Measurements from ENCODE around the gene TANC1.
"Not testable (repeated sequence)": the region's sequence is repeated elsewhere in the genome, so short reads cannot be mapped to it uniquely, and the experiment has no call there.

TANC1 gene

GRCh38 chr2:159086826-159087225 is 118.4 kb downstream of the TANC1 start:
- no peak overlapping the region for H3K4me3 Mint-ChIP-seq
- no peaks in the 10 kb centered on the region for H3K9me3 Mint-ChIP-seq
- H3K27ac Mint-ChIP-seq, result no peak overlapping the region
- no peak for ATAC-seq
- H3K36me3 Mint-ChIP-seq, result no peaks in the 10 kb centered on the region
- H3K27me3 Mint-ChIP-seq, result no peaks in the 10 kb centered on the region
- peaks cover 20% of the 10 kb centered on the region for H3K4me1 Mint-ChIP-seq

GRCh38 chr2:159088906-159089305 is 120.5 kb downstream of the TANC1 start:
- Mint-ChIP-seq H3K36me3 (no peaks in the 10 kb centered on the region), H3K27me3 (no peaks in the 10 kb centered on the region), H3K4me3 (no peak overlapping the region), H3K9me3 (no peaks in the 10 kb centered on the region), H3K4me1 (peaks cover 39% of the 10 kb centered on the region), H3K27ac (peak overlapping the region; percentile 50)
- no peak for ATAC-seq

GRCh38 chr2:159089543-159089942 is 121.1 kb downstream of the TANC1 start:
- Mint-ChIP-seq H3K27me3 (no peaks in the 10 kb centered on the region), H3K4me1 (peaks cover 39% of the 10 kb centered on the region), H3K9me3 (no peaks in the 10 kb centered on the region), H3K4me3 (no peak overlapping the region), H3K36me3 (no peaks in the 10 kb centered on the region), H3K27ac (peak overlapping the region; percentile 50)
- ATAC-seq, result no peak

GRCh38 chr2:159090514-159091201 is 122.2 kb downstream of the TANC1 start:
- H3K36me3 Mint-ChIP-seq, result no peaks in the 10 kb centered on the region

GRCh38 chr2:159091381-159091780 is 122.9 kb downstream of the TANC1 start:
- Mint-ChIP-seq H3K27ac (peak overlapping the region; percentile 36), H3K4me1 (peaks cover 39% of the 10 kb centered on the region), H3K36me3 (peaks cover 2% of the 10 kb centered on the region), H3K9me3 (peaks cover 4% of the 10 kb centered on the region), H3K4me3 (no peak overlapping the region), H3K27me3 (no peaks in the 10 kb centered on the region)
- ATAC-seq, result no peak

More at GRCh38 chr2:159090514-159091201, 122.2 kb downstream of the TANC1 start:
- H3K27ac Mint-ChIP-seq, result peak overlapping the region; percentile 64
- no peak overlapping the region for H3K4me3 Mint-ChIP-seq
- H3K9me3 Mint-ChIP-seq, result peaks cover under 1% of the 10 kb centered on the region
- H3K4me1 Mint-ChIP-seq, result peaks cover 39% of the 10 kb centered on the region
- no peaks in the 10 kb centered on the region for H3K27me3 Mint-ChIP-seq
- peak; percentile 44 for ATAC-seq

GRCh38 chr2:159091976-159092375 is 123.5 kb downstream of the TANC1 start:
- Mint-ChIP-seq H3K4me3 (peak overlapping the region; percentile 2), H3K4me1 (peaks cover 39% of the 10 kb centered on the region), H3K9me3 (peaks cover 10% of the 10 kb centered on the region), H3K27ac (peak overlapping the region; percentile 36), H3K36me3 (peaks cover 8% of the 10 kb centered on the region), H3K27me3 (no peaks in the 10 kb centered on the region)
- ATAC-seq, result peak; percentile 73

- Mint-ChIP-seq H3K36me3 (peaks cover 10% of the 10 kb centered on the region), H3K4me3 (no peak overlapping the region), H3K27ac (peak overlapping the region; percentile 36), H3K9me3 (peaks cover 14% of the 10 kb centered on the region), H3K27me3 (no peaks in the 10 kb centered on the region), H3K4me1 (peaks cover 39% of the 10 kb centered on the region)
- ATAC-seq, result no peak
These were observed 125.1 kb downstream of the TANC1 start for GRCh38 chr2:159093497-159093896.

GRCh38 chr2:159094173-159094737 is 125.8 kb downstream of the TANC1 start:
- H3K9me3 Mint-ChIP-seq, result peaks cover 14% of the 10 kb centered on the region
- H3K4me1 Mint-ChIP-seq, result peaks cover 36% of the 10 kb centered on the region
- no peaks in the 10 kb centered on the region for H3K27me3 Mint-ChIP-seq
- H3K36me3 Mint-ChIP-seq, result peaks cover 10% of the 10 kb centered on the region
- no peak overlapping the region for H3K4me3 Mint-ChIP-seq
- ATAC-seq, result no peak
- H3K27ac Mint-ChIP-seq, result peak overlapping the region; percentile 36

- H3K27ac Mint-ChIP-seq, result no peak overlapping the region
- no peak overlapping the region for H3K4me3 Mint-ChIP-seq
These were observed 127.4 kb downstream of the TANC1 start for GRCh38 chr2:159095813-159096212.

GRCh38 chr2:159096302-159096855 is 127.9 kb downstream of the TANC1 start:
- Mint-ChIP-seq H3K4me1 (peaks cover 23% of the 10 kb centered on the region), H3K9me3 (peaks cover 14% of the 10 kb centered on the region)
- not testable (repeated sequence) for H3K27ac Mint-ChIP-seq, H3K27me3 Mint-ChIP-seq, ATAC-seq, H3K36me3 Mint-ChIP-seq, H3K4me3 Mint-ChIP-seq

More at GRCh38 chr2:159095813-159096212, 127.4 kb downstream of the TANC1 start:
- no peak for ATAC-seq
- H3K27me3 Mint-ChIP-seq, result no peaks in the 10 kb centered on the region
- peaks cover 26% of the 10 kb centered on the region for H3K4me1 Mint-ChIP-seq
- peaks cover 10% of the 10 kb centered on the region for H3K36me3 Mint-ChIP-seq
- H3K9me3 Mint-ChIP-seq, result peaks cover 14% of the 10 kb centered on the region

- peaks cover 18% of the 10 kb centered on the region for H3K4me1 Mint-ChIP-seq
- H3K36me3 Mint-ChIP-seq, result peaks cover 10% of the 10 kb centered on the region
- no peaks in the 10 kb centered on the region for H3K27me3 Mint-ChIP-seq
- H3K4me3 Mint-ChIP-seq, result no peak overlapping the region
- ATAC-seq, result no peak
- H3K27ac Mint-ChIP-seq, result no peak overlapping the region
- H3K9me3 Mint-ChIP-seq, result peaks cover 14% of the 10 kb centered on the region
These were observed 128.5 kb downstream of the TANC1 start for GRCh38 chr2:159096901-159097300.

- Mint-ChIP-seq H3K4me3 (no peak overlapping the region), H3K27me3 (no peaks in the 10 kb centered on the region), H3K4me1 (peaks cover 3% of the 10 kb centered on the region), H3K36me3 (peaks cover 10% of the 10 kb centered on the region), H3K9me3 (peaks cover 14% of the 10 kb centered on the region), H3K27ac (no peak overlapping the region)
- no peak for ATAC-seq
These were observed 129.9 kb downstream of the TANC1 start for GRCh38 chr2:159098361-159098760.

- Mint-ChIP-seq H3K27ac (no peak overlapping the region), H3K36me3 (peaks cover 10% of the 10 kb centered on the region), H3K27me3 (no peaks in the 10 kb centered on the region), H3K9me3 (peaks cover 14% of the 10 kb centered on the region), H3K4me3 (no peak overlapping the region), H3K4me1 (no peaks in the 10 kb centered on the region)
- no peak for ATAC-seq
These were observed 130.5 kb downstream of the TANC1 start for GRCh38 chr2:159098921-159099411.

GRCh38 chr2:159101755-159102489 is 133.5 kb downstream of the TANC1 start:
- Mint-ChIP-seq H3K36me3 (peaks cover 2% of the 10 kb centered on the region), H3K9me3 (peaks cover 4% of the 10 kb centered on the region), H3K27me3 (no peaks in the 10 kb centered on the region), H3K4me1 (no peaks in the 10 kb centered on the region), H3K27ac (no peak overlapping the region), H3K4me3 (no peak overlapping the region)
- no peak for ATAC-seq

GRCh38 chr2:159103411-159103810 is 135.0 kb downstream of the TANC1 start:
- Mint-ChIP-seq H3K4me3 (no peak overlapping the region), H3K36me3 (no peaks in the 10 kb centered on the region), H3K27me3 (no peaks in the 10 kb centered on the region), H3K9me3 (no peaks in the 10 kb centered on the region), H3K4me1 (no peaks in the 10 kb centered on the region), H3K27ac (no peak overlapping the region)
- no peak for ATAC-seq
